CD4-positive, alpha-beta T cell treated with Interferon alpha-2 for 1 hour (primary cell): Measurements from ENCODE around the gene HS3ST3B1.

Experiments
- DNase-seq, 2 donors: peaks; one replicate each; pipeline ENCODE4 v3.0.0-alpha.2; 2020 to 2022

HS3ST3B1 gene

GRCh38 chr17:14321980-14322776, 21.3 kb downstream of the HS3ST3B1 start:
- DNase-seq: no peak

GRCh38 chr17:14323522-14323981, 22.7 kb downstream of the HS3ST3B1 start:
- no peak for DNase-seq

GRCh38 chr17:14325618-14326167, 24.8 kb downstream of the HS3ST3B1 start:
- DNase-seq: no peak

- DNase-seq: no peak
Observed at GRCh38 chr17:14329900-14330491, 29.1 kb downstream of the HS3ST3B1 start.

DNA sequence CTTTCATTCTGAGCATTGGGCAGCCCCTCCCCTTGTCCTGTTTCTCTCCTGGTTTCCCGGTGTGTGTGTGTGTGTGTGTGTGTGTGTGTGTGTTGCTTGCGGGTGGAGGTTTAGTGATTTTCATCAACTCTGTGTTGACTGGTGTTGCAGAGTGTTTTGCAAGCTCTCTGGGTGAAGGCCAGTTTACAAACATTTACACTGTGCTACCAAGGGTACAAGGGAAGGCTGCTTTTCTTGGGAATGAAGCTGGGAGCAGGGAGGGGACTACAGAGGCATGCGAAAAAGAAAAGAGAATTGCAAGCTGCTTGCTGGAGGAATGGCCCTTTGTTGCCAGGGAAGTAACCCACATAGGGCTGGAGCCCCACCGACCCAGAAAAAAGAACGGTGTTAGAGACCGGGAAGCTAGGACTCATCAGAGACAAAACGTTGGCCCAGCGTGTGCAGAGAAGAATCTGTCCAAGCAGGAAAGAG, 29.6 kb downstream of the HS3ST3B1 start:
- DNase-seq: no peak

DNA sequence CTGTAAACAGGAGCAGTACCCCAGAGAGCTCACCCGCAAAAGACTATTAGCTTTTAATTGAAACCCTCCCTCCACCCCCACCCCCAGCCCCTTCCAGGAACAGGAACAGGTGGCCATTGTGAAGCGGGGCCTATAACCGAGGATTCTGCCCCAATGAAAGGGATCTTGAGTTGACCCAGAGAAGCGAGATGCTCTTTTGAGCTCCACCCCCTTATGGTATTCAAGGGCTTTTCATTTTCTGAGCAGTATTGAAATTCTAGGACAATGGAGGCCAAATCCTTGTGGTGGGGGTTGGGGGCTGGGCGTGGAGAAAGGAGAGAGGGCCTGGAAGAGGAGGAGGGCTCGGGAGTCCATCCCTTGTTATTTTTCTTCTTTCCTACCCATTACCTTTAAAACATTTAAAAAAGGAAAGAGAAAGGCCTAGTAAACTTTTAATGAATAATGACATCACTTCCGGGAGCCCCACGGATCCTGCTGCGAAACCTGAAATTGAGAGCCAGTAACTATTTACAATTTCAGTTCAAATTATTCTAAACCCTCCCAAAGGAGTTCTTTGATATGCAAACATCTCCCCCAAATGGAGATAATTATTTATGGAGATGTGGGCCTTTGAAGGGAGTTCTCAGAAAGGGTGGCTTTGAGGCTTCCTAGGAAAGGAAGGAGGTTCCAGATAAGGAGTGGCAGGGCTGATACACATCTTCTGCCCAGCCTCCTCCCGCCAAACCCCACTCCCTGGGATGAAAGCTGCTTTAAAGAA, 30.5 kb downstream of the HS3ST3B1 start:
- DNase-seq: no peak

- no peak for DNase-seq
Observed at GRCh38 chr17:14331982-14332298, 31.1 kb downstream of the HS3ST3B1 start.

- DNase-seq: no peak
Observed at GRCh38 chr17:14332331-14332730, 31.4 kb downstream of the HS3ST3B1 start.

GRCh38 chr17:14333506-14333905, 32.6 kb downstream of the HS3ST3B1 start:
- DNase-seq: no peak

DNA sequence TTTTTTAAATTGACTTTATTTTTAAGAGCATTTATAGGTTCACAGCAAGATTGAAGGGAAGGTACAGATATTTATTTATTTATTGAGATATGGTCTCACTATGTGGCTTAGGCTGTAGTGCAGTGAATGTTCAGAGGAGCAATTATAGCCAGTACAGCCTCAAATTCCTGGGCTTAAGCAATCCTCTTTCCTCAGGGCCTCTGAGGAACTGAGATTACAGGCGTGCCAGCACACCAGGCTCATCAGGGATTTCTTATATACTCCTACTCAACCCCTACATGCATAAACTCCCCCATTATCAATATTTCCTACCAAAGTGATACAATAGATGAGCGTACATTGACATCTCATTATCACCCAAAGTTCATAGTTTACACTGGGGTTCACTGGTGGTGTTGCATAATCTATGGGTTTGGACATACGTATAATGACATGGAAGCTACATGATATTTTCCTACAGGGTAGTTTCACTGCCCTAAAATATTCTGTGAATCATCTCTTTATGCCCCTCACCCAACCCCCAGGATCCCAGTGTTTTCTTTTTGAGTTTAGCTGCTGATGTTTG, 33.5 kb downstream of the HS3ST3B1 start:
- no peak for DNase-seq

DNA sequence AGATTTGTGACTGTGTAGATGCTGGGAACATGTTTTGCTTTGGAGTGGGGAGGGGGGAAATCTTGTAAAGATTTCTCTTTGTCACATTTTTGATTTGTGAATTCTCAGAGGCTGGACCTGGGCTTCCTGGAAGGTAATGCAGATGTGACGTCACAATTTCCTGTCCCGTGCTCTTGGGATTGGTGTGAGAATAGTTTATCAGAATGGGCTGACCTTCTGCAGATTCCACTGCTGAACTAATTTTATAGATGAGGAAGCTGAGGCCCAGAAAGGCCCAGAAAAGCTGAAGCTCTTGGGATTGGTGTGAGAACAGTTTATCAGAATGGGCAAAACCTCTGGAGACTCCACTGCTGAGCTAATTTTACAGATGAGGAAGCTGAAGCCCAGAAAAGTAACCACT, 34.0 kb downstream of the HS3ST3B1 start:
- DNase-seq: peak; percentile 13 to 43

DNA sequence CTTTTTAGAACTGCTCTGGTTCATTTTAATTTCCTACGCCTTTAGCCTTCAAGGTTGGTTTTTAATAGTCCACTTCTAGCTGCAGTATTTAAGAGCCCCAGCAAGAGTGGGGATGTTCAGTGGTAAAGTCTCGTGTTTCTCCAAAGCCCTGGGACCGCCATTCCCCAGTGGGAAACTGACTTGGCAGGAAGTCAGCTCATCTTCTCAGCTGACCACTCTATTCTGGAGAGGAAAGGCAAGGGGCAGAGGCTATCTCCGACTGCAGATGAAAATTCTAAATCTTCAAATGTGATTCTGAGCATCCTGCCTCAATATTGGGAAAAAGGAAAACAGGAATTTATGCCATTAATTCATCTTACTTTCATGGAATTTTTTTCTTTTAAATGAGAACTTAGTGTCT, 35.5 kb downstream of the HS3ST3B1 start:
- no peak for DNase-seq

DNA sequence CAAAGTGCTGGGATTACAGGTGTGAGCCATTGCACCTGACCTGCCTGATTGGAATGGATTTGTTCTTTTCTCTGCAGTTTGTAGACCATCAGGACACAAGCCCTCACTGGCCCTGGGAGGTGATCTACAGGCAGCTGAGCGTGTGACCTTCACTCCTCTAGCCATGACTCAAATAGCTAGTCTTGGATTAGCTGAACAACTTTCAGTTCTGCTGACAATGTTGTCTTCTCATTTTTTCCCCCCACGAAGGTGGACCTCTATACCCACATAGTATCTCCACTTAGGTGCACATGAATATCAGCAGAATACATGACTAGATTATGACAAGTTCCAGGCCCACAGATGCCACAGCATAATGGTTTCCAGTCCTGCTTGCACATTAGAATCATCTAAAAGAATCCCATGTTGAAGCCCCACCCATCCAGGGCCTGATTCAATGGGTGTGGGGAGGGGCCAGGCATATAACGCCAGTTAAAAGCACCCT, 36.8 kb downstream of the HS3ST3B1 start:
- no peak for DNase-seq

GRCh38 chr17:14340857-14341754, 40.2 kb downstream of the HS3ST3B1 start:
- DNase-seq: no peak

GRCh38 chr17:14341866-14342265, 41.0 kb downstream of the HS3ST3B1 start:
- no peak for DNase-seq

DNA sequence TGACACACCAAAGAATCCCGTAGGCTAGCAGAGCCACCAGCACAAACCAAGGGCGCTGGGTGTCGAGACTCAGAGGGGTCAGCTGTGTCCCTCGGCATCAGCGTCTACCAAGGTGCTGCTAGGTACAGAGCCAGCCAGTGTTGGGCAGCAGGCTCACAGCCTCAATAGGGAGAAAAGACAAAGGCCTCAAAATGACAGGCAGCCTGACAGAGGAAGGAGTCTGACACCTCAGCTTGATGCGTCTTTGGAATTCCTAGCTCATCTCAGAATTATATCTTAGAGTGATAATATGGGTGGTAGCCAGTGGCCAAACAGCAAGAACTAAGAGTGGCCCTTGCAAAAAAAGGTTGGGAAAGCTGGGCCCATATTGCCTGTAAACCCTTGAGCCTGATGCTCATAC, 45.9 kb downstream of the HS3ST3B1 start:
- no peak for DNase-seq

DNA sequence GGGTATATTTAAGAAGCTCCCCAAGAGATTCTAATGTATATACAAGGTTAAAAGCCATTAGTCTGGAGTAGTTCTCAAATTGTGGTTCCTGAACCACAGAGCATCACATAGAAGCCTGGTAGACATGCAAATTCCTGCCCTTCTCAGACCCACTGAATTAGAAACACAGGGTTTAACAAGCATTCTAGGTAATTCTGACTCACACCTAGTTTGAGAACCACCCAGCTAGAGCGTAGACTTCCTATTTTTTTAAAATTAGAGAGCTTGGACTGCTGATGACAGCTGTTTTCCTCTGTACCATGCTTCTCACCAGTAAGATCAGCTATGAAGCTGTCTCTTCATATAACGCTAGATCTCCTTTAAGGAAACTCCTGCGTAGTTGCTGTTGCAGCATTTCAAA, 50.6 kb downstream of the HS3ST3B1 start:
- peak in 1 of 2 donors; percentile 43 for DNase-seq

DNA sequence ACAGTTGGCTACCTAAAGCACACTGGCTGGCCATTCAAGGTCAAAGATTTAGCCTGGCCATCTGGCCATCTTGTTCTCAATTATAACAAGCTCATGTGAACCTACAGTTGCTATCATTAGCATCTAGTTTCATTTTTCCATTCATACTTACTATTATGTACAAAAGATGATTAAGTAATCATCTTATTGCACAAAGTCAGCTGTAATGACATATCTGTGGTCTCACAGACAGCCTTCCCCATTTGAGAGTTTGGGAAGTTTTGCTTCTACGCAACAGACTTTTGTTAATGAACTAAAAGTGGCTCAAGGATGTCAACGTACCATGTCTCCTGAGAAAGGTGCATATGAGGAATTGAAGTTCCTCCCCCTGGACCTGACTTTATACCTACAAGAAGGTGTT, 51.3 kb downstream of the HS3ST3B1 start:
- DNase-seq: no peak

DNA sequence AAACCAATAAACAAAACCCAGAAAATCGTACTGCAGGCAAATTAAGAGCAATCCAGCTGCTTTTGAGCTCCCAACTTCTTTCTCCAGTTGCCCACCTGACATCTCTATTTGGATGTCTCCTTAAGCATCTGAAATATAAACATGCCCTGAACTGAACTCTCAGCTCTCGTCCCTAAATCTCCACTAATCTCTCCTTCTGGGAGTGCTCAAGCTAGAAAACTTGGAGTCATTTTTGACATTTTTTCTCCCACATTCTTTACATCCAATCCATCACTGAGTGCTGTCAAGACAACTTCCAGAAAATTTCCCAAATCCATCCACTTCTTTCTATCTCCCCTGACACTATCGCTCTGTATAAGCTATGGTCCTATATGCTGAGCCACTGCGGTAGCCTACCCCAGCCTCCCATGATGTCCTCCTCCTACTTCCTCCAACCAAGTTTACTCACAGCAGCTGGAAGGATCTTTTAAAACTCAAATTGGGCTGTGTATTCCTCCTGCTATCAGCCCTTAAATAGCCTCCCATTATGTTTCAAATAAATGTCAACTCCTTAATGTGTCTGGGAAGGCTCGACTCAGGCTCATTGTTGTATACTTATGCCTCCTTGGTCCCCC, 53.1 kb downstream of the HS3ST3B1 start:
- no peak for DNase-seq

DNA sequence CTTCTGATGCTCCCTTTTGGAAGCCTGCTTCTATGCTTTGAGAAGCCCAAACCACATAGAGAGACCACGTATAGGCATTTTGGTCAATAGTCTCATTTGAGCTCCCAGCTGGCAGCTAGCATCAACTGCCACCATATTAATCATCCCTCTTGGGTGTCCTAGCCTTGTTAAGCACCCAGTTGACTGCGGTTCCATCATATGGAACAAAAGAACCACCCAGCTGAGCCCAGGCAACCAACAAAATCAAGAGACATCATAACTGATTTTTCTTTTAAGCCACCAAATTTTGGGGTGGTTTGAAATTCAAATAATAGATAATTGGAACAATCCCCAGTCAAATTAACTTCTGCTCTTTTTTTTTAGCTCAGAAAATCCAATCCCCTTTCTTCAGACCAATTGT, 53.9 kb downstream of the HS3ST3B1 start:
- DNase-seq: no peak

GRCh38 chr17:14355556-14355955, 54.7 kb downstream of the HS3ST3B1 start:
- no peak for DNase-seq
